WTC11 (cell line): ENCODE data around the gene GAS6.

Source experiments
- FOXP1 ChIP-seq: sonication (generic); formaldehyde crosslinking; IDR thresholded peaks from 2 replicates; pipeline ENCODE4 v1.8.0; 2022; ENCODE audit warnings: missing genetic modification reagents, mild to moderate bottlenecking, moderate library complexity, borderline replicate concordance
- STAT6 ChIP-seq: sonication (generic); formaldehyde crosslinking; conservative IDR thresholded peaks from 2 replicates; pipeline ENCODE4 v1.8.1; 2023; ENCODE audit warnings: mild to moderate bottlenecking, low read depth, missing genetic modification reagents, moderate library complexity
- TF ChIP-seq, protein P1 (sequence below): sonication (generic); formaldehyde crosslinking; IDR thresholded peaks from 2 replicates; pipeline ENCODE4 v1.8.1; 2023; ENCODE audit warnings: mild to moderate bottlenecking, missing genetic modification reagents
- TF ChIP-seq, protein P2 (sequence below): fragments of 200-600 bp; IDR thresholded peaks from 2 replicates; pipeline ENCODE4 v1.8.0; 2022; ENCODE audit warnings: antibody characterized with exemption

- TF ChIP-seq STAT6 (CRISPR knock-in tag) = no peak
- TF ChIP-seq FOXP1 = no peak
- TF ChIP-seq, protein P1, sequence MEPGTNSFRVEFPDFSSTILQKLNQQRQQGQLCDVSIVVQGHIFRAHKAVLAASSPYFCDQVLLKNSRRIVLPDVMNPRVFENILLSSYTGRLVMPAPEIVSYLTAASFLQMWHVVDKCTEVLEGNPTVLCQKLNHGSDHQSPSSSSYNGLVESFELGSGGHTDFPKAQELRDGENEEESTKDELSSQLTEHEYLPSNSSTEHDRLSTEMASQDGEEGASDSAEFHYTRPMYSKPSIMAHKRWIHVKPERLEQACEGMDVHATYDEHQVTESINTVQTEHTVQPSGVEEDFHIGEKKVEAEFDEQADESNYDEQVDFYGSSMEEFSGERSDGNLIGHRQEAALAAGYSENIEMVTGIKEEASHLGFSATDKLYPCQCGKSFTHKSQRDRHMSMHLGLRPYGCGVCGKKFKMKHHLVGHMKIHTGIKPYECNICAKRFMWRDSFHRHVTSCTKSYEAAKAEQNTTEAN (CRISPR knock-in tag) = no peak
- TF ChIP-seq, protein P2, sequence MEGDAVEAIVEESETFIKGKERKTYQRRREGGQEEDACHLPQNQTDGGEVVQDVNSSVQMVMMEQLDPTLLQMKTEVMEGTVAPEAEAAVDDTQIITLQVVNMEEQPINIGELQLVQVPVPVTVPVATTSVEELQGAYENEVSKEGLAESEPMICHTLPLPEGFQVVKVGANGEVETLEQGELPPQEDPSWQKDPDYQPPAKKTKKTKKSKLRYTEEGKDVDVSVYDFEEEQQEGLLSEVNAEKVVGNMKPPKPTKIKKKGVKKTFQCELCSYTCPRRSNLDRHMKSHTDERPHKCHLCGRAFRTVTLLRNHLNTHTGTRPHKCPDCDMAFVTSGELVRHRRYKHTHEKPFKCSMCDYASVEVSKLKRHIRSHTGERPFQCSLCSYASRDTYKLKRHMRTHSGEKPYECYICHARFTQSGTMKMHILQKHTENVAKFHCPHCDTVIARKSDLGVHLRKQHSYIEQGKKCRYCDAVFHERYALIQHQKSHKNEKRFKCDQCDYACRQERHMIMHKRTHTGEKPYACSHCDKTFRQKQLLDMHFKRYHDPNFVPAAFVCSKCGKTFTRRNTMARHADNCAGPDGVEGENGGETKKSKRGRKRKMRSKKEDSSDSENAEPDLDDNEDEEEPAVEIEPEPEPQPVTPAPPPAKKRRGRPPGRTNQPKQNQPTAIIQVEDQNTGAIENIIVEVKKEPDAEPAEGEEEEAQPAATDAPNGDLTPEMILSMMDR = no peak
Measured at GRCh38 chr13:113886561-113887112, 22.8 kb upstream of the GAS6 start.
